ENCODE data around the gene BTG2. TPM values are rescaled to one million over a fixed set of nuclear protein-coding genes. Genes with fewer than 3 reads are reported as not detected.

Gene BTG2
- total RNA-seq, 3 donors from 2014 or later (not counting 1 experiment from before 2014, with no cell fraction given): 499 to 1,024 (median 851) TPM

DNA sequence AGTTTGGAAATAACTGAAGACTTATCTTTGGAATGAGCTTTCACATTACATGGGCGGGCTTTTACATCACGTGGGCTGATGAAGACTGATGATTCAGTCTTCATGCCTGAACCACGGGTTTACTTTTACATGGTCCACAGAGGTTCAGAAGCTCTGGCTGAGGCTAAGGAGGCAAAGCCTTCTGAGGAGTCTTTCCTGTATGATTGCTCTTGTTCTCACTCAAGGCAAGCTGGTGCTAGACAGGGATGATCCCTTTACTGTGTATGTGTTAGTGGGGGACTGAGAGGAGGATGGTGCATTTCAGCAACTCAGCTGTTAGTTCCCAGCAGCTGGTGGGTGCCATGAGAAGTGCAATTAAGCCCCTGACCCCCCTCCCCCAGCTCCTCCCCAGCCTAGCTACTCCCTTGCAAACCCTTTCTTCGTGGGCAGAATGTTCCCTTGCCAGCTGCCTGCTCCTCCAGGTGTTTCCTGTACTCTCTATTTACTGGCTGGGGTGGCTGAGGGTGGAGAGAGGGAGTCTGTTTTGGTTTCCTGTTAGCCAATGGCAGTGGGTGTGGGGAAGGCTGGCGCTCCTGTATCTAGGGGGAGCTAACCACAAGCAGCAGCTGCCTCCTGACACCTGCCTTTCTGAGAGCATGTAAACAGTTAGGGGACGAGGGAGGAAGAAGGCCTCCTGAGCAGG is 15.4 kb downstream of the BTG2 start:
- H3K36me3 ChIP-seq (ENCODE audit: control insufficient read depth, insufficient read depth, low read length): no peaks in the 10 kb centered on the region
- H3K4me1 Mint-ChIP-seq: peaks cover 70 to 74% of the 10 kb centered on the region in 2 donors
- no peak for TF ChIP-seq CTCF (IDR thresholded peaks at IDR 0.05)
- WGBS (ENCODE audit: insufficient coverage): 9% methylated on average over 4 of the region's 6 CpGs
- intact Hi-C loops (cut with micrococcal nuclease): loop anchor here (10.0 kb wide), 1 partner anchor 1964 kb away; no protein-coding TSS in a partner anchor
- peak overlapping the region; percentile 35 for H3K4me3 Mint-ChIP-seq
- H3K4me3 ChIP-seq (ENCODE audit: low read length): no peak overlapping the region
- DNase-seq: peak; percentile 37 to 87
- peak overlapping the region; percentile 79 for H3K27ac ChIP-seq (ENCODE audit: low read length)
- peak; percentile 49 to 79 (median 52) for ATAC-seq
- no peaks in the 10 kb centered on the region for H3K27me3 ChIP-seq (ENCODE audit: control insufficient read depth, insufficient read depth, low read length)
- H3K9me3 Mint-ChIP-seq: no peaks in the 10 kb centered on the region
- H3K9me3 ChIP-seq (ENCODE audit: control insufficient read depth, insufficient read depth, low read length): no peaks in the 10 kb centered on the region
- H3K27me3 Mint-ChIP-seq (ENCODE audit: low read depth in 2 of 2): no peaks in the 10 kb centered on the region
- no peaks in the 10 kb centered on the region for H3K36me3 Mint-ChIP-seq
- H3K27ac Mint-ChIP-seq: peak overlapping the region; percentile 70 to 92
- peaks cover 62% of the 10 kb centered on the region for H3K4me1 ChIP-seq (ENCODE audit: control insufficient read depth, insufficient read depth, low read length)

- no peak overlapping the region for H3K4me3 ChIP-seq (ENCODE audit: low read length)
Observed at GRCh38 chr1:203321273-203322052, 16.1 kb downstream of the BTG2 start.

DNA sequence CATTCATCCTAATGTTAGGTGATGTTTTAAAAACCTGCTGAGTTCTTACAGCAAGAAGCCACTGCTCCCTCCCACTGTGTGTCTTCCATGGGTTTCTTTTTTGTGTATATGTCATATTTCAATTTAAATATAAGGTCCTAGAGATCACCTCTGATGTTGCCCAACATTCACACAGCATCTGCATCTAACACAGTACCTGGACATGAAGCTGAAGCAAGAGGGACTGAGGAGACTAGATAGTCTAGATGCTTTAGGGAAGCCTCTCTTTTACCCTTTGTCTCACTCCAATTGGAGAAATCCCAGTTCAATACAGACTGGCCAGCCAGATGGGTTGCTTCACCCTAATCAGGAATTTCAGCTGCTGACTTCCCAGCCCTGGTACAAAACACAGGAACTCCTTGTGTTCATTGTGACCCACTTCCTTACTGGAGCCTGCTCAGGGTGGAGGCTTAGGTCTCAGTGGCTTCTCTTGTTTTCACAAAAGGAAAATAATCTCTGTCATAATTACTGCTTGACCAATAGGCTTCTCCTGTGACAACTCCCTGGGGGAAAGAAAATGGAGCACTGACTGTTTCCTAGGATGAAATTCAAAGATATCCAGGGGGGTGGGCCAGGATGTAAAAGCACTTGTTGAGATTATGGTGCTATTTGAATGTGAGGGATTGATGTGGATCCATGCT is 17.3 kb downstream of the BTG2 start:
- Histone ChIP-seq H3K27ac (ENCODE audit: low read length) (peak overlapping the region; percentile 21), H3K27me3 (ENCODE audit: control insufficient read depth, insufficient read depth, low read length) (no peaks in the 10 kb centered on the region), H3K4me1 (ENCODE audit: control insufficient read depth, insufficient read depth, low read length) (peaks cover 79% of the 10 kb centered on the region), H3K9me3 (ENCODE audit: control insufficient read depth, insufficient read depth, low read length) (no peaks in the 10 kb centered on the region), H3K36me3 (ENCODE audit: control insufficient read depth, insufficient read depth, low read length) (no peaks in the 10 kb centered on the region), H3K4me3 (ENCODE audit: low read length) (no peak overlapping the region)
- intact Hi-C loops (cut with micrococcal nuclease): loop anchor here (10.0 kb wide), 1 partner anchor 1962 kb away; no protein-coding TSS in a partner anchor
- Mint-ChIP-seq H3K9me3 (no peaks in the 10 kb centered on the region), H3K4me1 (peaks cover 83 to 88% of the 10 kb centered on the region in 2 donors), H3K27ac (peak overlapping the region; percentile 54 to 99), H3K27me3 (ENCODE audit: low read depth in 2 of 2) (no peaks in the 10 kb centered on the region), H3K36me3 (no peaks in the 10 kb centered on the region), H3K4me3 (peak overlapping the region; percentile 32)
- no peak for DNase-seq
- TF ChIP-seq CTCF (IDR thresholded peaks at IDR 0.05): no peak
- ATAC-seq: no peak

More at GRCh38 chr1:203321273-203322052, 16.1 kb downstream of the BTG2 start:
- Histone ChIP-seq H3K27me3 (ENCODE audit: control insufficient read depth, insufficient read depth, low read length) (no peaks in the 10 kb centered on the region), H3K27ac (ENCODE audit: low read length) (peak overlapping the region; percentile 79), H3K9me3 (ENCODE audit: control insufficient read depth, insufficient read depth, low read length) (no peaks in the 10 kb centered on the region), H3K4me1 (ENCODE audit: control insufficient read depth, insufficient read depth, low read length) (peaks cover 68% of the 10 kb centered on the region), H3K36me3 (ENCODE audit: control insufficient read depth, insufficient read depth, low read length) (no peaks in the 10 kb centered on the region)
- 91% methylated on average over 5 of the region's 6 CpGs for WGBS (ENCODE audit: insufficient coverage)
- no peaks in the 10 kb centered on the region for H3K27me3 Mint-ChIP-seq (ENCODE audit: low read depth in 2 of 2)
- intact Hi-C loops (cut with micrococcal nuclease): loop anchor here (10.0 kb wide), 1 partner anchor 1963 kb away; no protein-coding TSS in a partner anchor
- no peak for TF ChIP-seq CTCF (IDR thresholded peaks at IDR 0.05)
- H3K36me3 Mint-ChIP-seq: no peaks in the 10 kb centered on the region
- ATAC-seq (no peak), DNase-seq (no peak)
- peaks cover 75 to 80% of the 10 kb centered on the region in 2 donors for H3K4me1 Mint-ChIP-seq
- peak overlapping the region; percentile 70 to 92 for H3K27ac Mint-ChIP-seq
- peak overlapping the region; percentile 37 for H3K4me3 Mint-ChIP-seq
- H3K9me3 Mint-ChIP-seq: no peaks in the 10 kb centered on the region

All from natural killer cell (primary cell).